Measurements from ENCODE around the gene UHRF2.
A peak's percentile ranks its signal among the peaks of the same experiment; 100 is the strongest.

Gene UHRF2

GRCh38 chr9:6399071-6399470 is 13.9 kb upstream of the UHRF2 start:
- H3K27ac ChIP-seq = no peak overlapping the region
- no peak for TF ChIP-seq ZFX (IDR thresholded peaks at IDR 0.05; ENCODE audit: borderline replicate concordance)
- no peak for TF ChIP-seq CTCF (IDR thresholded peaks at IDR 0.05)

- TF ChIP-seq ZFX (IDR thresholded peaks at IDR 0.05; ENCODE audit: borderline replicate concordance) = no peak
- no peak for TF ChIP-seq CTCF (IDR thresholded peaks at IDR 0.05)
- no peak overlapping the region for H3K27ac ChIP-seq
Measured at GRCh38 chr9:6405371-6405770, 7.6 kb upstream of the UHRF2 start.

GRCh38 chr9:6407778-6408177 is 5.2 kb upstream of the UHRF2 start:
- TF ChIP-seq ZFX (IDR thresholded peaks at IDR 0.05; ENCODE audit: borderline replicate concordance) (no peak), CTCF (IDR thresholded peaks at IDR 0.05) (no peak)
- no peak overlapping the region for H3K27ac ChIP-seq

- TF ChIP-seq ZFX (IDR thresholded peaks at IDR 0.05; ENCODE audit: borderline replicate concordance) (no peak), CTCF (IDR thresholded peaks at IDR 0.05) (no peak)
- peak overlapping the region; percentile 51 for H3K27ac ChIP-seq
Measured at GRCh38 chr9:6408320-6408719, 4.7 kb upstream of the UHRF2 start.

GRCh38 chr9:6409811-6410210 is 3.2 kb upstream of the UHRF2 start:
- TF ChIP-seq ZFX (IDR thresholded peaks at IDR 0.05; ENCODE audit: borderline replicate concordance) (no peak), CTCF (IDR thresholded peaks at IDR 0.05) (no peak)
- no peak overlapping the region for H3K27ac ChIP-seq

GRCh38 chr9:6410633-6411032 is 2.4 kb upstream of the UHRF2 start:
- no peak overlapping the region for H3K27ac ChIP-seq
- TF ChIP-seq ZFX (IDR thresholded peaks at IDR 0.05; ENCODE audit: borderline replicate concordance) (no peak), CTCF (IDR thresholded peaks at IDR 0.05) (no peak)

- H3K27ac ChIP-seq = peak overlapping the region; percentile 85
- TF ChIP-seq ZFX (IDR thresholded peaks at IDR 0.05; ENCODE audit: borderline replicate concordance) = no peak
- no peak; the same call in 1 of the 2 replicates for TF ChIP-seq CTCF (IDR thresholded peaks at IDR 0.05)
Measured at GRCh38 chr9:6413365-6414246, 607 bp downstream of the UHRF2 start.
